ENCODE data around the gene CCDC24. TPM values are rescaled to one million over a fixed set of nuclear protein-coding genes. Genes with fewer than 3 reads are reported as not detected.

The CCDC24 gene
- total and polyA plus RNA-seq, 2 of the 13 experiments (the other 11 are each of a cell fraction or from before 2014, with no cell fraction given), result 1.4 to 2.9 TPM

DNA sequence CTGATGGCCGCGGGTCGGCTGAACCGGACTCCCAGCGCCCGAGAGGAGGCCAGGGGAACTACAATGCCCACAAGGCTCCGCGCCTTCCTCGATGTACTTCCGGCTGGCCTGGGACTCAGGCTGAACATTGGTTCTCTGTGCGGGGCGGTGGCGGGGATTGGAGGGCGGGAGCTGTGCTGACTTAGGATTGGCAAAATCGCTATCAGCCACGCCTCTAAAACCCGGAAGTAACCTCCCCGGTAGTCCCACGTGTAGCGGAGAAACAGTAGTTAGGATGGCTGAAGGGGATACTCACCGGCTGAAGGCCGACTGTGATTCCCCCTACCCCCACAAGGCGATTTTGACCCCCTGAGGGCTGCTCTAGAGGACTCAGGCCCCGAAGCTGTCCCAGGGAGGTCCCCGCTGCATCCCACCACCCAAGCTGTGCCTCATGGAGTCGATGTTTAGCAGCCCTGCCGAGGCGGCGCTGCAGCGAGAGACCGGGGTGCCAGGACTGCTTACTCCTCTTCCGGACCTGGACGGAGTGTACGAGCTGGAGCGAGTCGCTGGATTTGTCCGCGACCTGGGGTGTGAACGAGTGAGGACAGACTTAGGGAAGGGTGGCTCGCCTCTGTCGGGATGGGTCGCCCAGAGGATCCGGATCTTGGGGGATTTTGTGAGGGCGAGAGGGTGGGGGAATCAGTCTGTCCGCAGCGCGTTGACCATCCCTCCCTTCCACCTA lies 21.5 kb upstream of the CCDC24 start, which contains the start of gene DPH2 (continued):
- TF ChIP-seq NR0B2 (CRISPR knock-in tag; IDR thresholded peaks at IDR 0.05) (peak; percentile 81; the same call in 1 of the 2 replicates), ZNF430 (CRISPR knock-in tag; IDR thresholded peaks at IDR 0.05) (0 out of 2 replicates have a peak, but pooled peaks have one; percentile 33), ATF7-NPFF (CRISPR knock-in tag; IDR thresholded peaks at IDR 0.05; ENCODE audit: low read depth) (peak; percentile 55; the same call in 1 of the 2 replicates), ATRX (CRISPR knock-in tag; IDR thresholded peaks at IDR 0.05; ENCODE audit: borderline replicate concordance) (no peak), AGO1 (IDR thresholded peaks at IDR 0.05; ENCODE audit: low read depth, low read length, poor library complexity, severe bottlenecking) (peak; percentile 52), ZFP1 (CRISPR knock-in tag; IDR thresholded peaks at IDR 0.05) (no peak), MYPOP (CRISPR knock-in tag; IDR thresholded peaks at IDR 0.05) (0 out of 2 replicates have a peak, but pooled peaks have one; percentile 26), AGO2 (optimal IDR thresholded peaks at IDR 0.05; ENCODE audit: low read depth, low read length) (peak; percentile 59), NFE2L2 (IDR thresholded peaks at IDR 0.05; ENCODE audit: low read length) (no peak), MXD4 (CRISPR knock-in tag; IDR thresholded peaks at IDR 0.05) (peak; percentile 99), MXD3 (CRISPR knock-in tag; IDR thresholded peaks at IDR 0.05) (peak; percentile 64; the same call in 1 of the 2 replicates), TP53 (CRISPR knock-in tag; conservative IDR thresholded peaks at IDR 0.05) (no peak), ZBTB3 (CRISPR knock-in tag; IDR thresholded peaks at IDR 0.05; ENCODE audit: borderline replicate concordance, low read depth) (no peak), HDAC1 (CRISPR knock-in tag; IDR thresholded peaks at IDR 0.05) (peak; percentile 90), ZSCAN29 (CRISPR knock-in tag; conservative IDR thresholded peaks at IDR 0.05) (no peak), ZBTB40 (IDR thresholded peaks at IDR 0.05) (peak; percentile 70), ZBTB40 (CRISPR knock-in tag; IDR thresholded peaks at IDR 0.05) (no peak), FOXK1 (CRISPR knock-in tag; IDR thresholded peaks at IDR 0.05; ENCODE audit: borderline replicate concordance, low read depth) (peak; percentile 94)

All from HepG2 (cell line).